ENCODE results near the gene TCAF1.
"Not testable (repeated sequence)": the region's sequence is repeated elsewhere in the genome, so short reads cannot be mapped to it uniquely, and the experiment has no call there.

Gene TCAF1

GRCh38 chr7:143905509-143905908, 3.5 kb upstream of the TCAF1 start:
- DNase-seq (ENCODE audit: low read depth in 2 of 2), result no peak

- no peak for DNase-seq (ENCODE audit: low read depth in 2 of 2)
Observed at GRCh38 chr7:143902332-143902899, 440 bp upstream of the TCAF1 start.

- DNase-seq (ENCODE audit: low read depth in 2 of 2), result no peak
Observed at GRCh38 chr7:143901332-143901667, 676 bp downstream of the TCAF1 start.

GRCh38 chr7:143900230-143900766, 1.7 kb downstream of the TCAF1 start:
- no peak for DNase-seq (ENCODE audit: low read depth in 2 of 2)

- no peak for DNase-seq (ENCODE audit: low read depth in 2 of 2)
Observed at GRCh38 chr7:143898810-143899209, 3.2 kb downstream of the TCAF1 start.

- DNase-seq (ENCODE audit: low read depth in 2 of 2), result no peak
Observed at GRCh38 chr7:143896667-143897066, 5.3 kb downstream of the TCAF1 start.

GRCh38 chr7:143892527-143893300, 9.3 kb downstream of the TCAF1 start:
- DNase-seq (ENCODE audit: low read depth in 2 of 2), result no peak

GRCh38 chr7:143891457-143891856, 10.5 kb downstream of the TCAF1 start:
- DNase-seq (ENCODE audit: low read depth in 2 of 2), result no peak

GRCh38 chr7:143890558-143890957, 11.4 kb downstream of the TCAF1 start:
- no peak for DNase-seq (ENCODE audit: low read depth in 2 of 2)

GRCh38 chr7:143889068-143889467, 12.9 kb downstream of the TCAF1 start:
- DNase-seq (ENCODE audit: low read depth in 2 of 2), result no peak

GRCh38 chr7:143886826-143887477, 15.0 kb downstream of the TCAF1 start:
- DNase-seq (ENCODE audit: low read depth in 2 of 2), result no peak

- DNase-seq (ENCODE audit: low read depth in 2 of 2), result no peak
Observed at GRCh38 chr7:143885951-143886350, 16.0 kb downstream of the TCAF1 start.

- DNase-seq (ENCODE audit: low read depth in 2 of 2), result peak in 1 of 2 donors; percentile 21
Observed at GRCh38 chr7:143884969-143885559, 16.9 kb downstream of the TCAF1 start.

GRCh38 chr7:143884241-143884968, 17.6 kb downstream of the TCAF1 start:
- no peak for DNase-seq (ENCODE audit: low read depth in 2 of 2)

GRCh38 chr7:143882604-143883078, 19.3 kb downstream of the TCAF1 start:
- DNase-seq (ENCODE audit: low read depth in 2 of 2), result no peak

GRCh38 chr7:143882020-143882603, 19.9 kb downstream of the TCAF1 start:
- no peak for DNase-seq (ENCODE audit: low read depth in 2 of 2)

GRCh38 chr7:143878884-143879283, 23.1 kb downstream of the TCAF1 start:
- no peak for DNase-seq (ENCODE audit: low read depth in 2 of 2)

- DNase-seq (ENCODE audit: low read depth in 2 of 2), result no peak
Observed at GRCh38 chr7:143877098-143877497, 24.9 kb downstream of the TCAF1 start.

GRCh38 chr7:143876218-143876617, 25.8 kb downstream of the TCAF1 start:
- no peak for DNase-seq (ENCODE audit: low read depth in 2 of 2)

- not testable (repeated sequence) for DNase-seq (ENCODE audit: low read depth in 2 of 2)
Observed at GRCh38 chr7:143873242-143873641, 28.7 kb downstream of the TCAF1 start.

GRCh38 chr7:143871534-143871933, 30.4 kb downstream of the TCAF1 start:
- DNase-seq (ENCODE audit: low read depth in 2 of 2), result not testable (repeated sequence)

Measured in stimulated activated CD8-positive, alpha-beta memory T cell treated with anti-CD3 and anti-CD28 coated beads, Interleukin-7, amount 100 ng/mL, for 4 hours (primary cell).